GM19043 (cell line): Measurements from ENCODE around the gene CLDN9.

Experiments
- ATAC-seq: cut with Tn5 transposase; IDR thresholded peaks from one replicate; pipeline ENCODE4 v1.9.1; 2021; ENCODE audit warnings: low read depth; ENCODE audit not compliant: unreplicated experiment

The CLDN9 gene

DNA sequence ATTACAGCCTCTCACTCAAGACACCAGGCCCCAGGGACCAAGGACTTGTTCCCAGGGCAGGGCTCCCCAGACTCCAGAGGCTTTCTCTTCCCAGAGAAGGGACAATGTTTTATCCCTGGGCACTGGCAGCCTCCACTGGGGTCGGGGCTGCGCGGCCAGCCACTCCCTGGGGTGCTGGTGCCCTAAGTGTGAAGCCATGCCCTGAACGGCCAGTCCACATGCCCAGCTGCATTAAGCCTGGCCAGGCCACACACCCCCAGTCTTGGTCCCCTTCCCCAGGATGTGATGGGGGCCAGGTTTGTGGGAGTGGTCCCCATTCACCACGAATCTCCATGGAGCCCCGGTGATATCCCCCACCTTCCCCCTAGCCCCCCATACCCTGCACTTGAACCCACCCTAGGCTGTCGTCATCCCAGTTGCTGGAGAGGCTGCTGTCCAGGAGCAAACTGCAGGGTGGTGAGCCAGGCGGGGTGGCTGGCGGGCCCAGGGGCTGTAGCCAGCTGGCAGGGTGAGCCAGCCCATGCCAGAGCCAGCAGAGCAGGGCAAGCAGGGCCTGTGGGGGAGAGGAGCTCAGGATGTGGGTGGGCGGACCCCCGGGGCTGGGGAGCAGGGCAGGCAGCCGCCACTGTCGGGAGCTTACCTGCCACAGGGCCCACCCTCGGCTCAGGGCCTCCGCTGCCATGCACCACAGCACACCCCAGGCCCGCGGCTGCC, 39.0 kb upstream of the CLDN9 start:
- no peak for ATAC-seq

DNA sequence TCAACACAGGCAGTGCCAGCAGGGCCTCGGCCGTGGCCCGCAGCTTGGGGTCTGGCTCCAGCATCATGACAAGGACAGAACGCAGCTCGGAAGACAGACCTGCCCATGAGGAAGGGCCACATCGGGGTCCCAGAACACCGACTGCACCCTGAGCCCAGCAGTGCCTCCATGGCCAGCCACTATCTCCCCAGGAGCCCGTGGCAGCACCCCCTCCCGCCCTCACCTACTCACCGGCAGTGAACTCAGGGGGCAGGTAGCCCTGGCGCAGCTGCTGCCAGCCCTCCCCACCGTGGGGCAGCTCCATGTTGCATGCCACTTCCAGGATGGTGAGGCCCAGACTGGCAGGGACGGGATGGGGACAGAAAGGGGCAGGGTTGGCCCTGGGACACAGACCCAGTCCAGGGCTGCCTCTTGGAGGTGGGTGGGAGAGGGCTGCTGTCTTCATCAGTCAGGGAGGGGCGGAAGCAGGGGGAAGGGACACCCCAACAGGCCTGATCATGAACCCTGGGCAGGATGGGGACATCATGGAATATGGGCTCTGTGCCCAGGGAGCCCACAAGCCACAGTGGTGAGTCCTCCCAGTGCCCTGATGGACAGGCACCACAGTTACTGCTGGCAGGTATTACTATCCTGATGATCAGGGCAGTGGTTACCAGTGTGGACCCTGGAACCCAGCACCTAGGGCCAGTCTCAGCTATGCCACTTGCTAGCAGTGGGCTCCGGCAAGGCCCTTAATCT, 38.2 kb upstream of the CLDN9 start:
- ATAC-seq, result no peak

DNA sequence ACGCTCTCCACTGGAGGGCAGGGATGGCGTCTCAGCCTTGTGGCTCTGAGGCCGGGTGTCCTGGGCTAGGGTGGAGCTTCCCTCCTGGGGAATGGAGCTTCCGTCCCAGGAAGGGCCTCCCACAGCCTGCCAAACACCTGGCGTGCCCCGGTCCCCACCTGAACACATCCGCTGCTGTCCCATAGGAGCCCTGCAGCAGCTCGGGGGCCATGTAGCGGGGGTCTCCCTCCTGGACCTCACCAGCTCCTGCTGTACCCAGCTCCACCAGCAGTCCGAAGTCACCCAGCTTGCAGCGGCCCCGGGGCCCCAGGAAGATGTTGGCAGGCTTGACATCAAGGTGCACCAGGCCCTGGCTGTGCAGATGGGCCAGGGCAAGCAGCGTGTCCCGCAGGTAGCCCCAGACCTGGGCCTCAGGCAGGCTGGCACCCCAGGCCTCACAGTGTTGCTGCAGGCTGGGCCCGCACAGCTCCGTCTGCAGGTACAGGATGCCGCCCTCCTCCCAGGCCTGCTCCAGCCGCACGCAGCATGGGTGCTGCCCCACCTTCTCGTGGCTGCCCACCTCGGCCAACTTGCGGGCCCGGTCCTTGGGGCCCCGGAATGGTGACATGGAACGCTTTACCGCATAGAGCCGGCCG, 37.4 kb upstream of the CLDN9 start:
- no peak for ATAC-seq

DNA sequence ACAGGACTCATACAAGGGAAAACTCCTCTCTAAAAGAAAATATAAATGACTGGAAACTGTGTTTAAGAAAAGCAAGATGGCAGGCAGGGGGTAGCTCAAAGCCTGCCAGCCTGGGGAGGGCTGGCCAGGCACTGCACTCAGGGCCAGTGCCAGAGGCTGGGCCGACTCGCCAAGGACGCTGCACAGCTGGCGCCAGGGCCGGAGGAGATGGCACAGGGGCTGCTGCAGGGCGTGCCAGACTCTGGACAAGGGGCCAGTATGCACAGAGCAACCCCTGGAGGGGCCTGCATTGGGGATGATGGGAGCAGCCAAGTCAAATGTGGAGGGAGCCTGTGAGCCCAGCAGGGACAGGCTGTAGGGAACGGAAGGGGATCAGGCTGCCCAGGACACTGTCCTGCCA, 36.5 kb upstream of the CLDN9 start:
- ATAC-seq, result no peak

DNA sequence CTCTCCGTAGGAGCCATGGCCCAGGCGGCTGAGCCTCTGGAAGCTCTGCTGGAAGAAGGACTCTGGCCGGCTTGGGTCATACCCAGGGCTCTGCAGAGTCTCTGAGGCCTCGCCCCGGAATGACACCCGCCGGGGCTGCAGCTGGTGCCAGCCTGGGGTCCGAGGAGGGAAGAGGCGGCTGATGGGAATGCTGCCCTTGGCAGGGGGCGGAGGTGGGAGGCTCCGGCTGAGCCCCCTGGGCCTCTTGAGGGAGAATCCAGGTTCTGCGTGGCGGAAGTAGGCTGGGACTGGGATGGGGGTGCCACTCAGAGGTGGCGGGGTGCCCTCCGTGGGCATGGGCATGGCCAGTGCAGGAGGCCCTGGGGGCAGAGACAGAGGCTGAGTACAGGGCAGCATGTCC, 36.0 kb upstream of the CLDN9 start:
- ATAC-seq, result no peak

DNA sequence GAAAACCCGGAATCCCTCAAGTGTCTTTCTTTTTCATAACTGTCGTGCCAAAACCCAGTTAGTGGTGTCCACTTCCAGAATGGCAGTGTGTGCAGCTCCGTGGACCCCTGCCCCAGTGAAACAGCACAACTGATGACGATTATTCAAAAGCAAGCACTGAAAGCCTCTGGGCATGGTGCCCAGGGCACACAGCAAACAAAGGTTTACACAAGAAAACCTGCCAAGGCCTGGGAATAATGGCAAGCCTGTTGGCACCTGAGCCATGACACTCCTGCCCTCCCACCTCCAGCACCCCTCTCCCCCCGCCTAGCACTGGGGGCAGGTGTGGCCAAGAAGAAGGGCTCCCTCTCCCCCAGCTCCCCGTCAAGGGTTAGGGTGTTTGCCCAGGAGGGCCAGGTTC, 35.3 kb upstream of the CLDN9 start:
- no peak for ATAC-seq

DNA sequence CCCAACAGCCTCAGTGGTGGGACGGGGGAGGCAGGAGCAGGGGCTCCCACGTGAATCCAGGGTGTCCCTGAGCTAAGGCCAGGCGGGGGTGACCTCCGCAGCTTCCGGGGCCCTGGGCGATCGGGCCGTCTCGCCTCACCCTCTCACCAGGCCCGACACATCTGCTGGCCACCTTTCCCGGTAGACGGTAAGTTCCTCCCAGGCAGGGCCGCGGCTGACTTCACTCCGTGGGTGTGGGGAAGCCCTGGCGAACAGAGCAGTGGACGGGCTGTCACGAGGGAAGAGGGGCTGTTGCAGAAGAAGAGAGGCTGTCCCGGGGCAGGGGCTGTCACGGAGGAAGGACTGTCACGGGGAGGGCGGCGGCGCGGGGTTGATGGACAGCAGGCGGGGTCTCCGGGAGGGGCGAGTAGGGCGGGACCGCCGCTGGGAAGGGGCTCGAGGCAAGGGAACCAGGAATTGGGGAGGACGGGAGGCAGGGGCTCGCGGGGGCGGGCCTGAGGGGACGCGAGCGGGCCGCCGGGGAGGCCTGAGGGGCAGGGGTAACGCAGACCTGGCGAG, 33.0 kb upstream of the CLDN9 start:
- no peak for ATAC-seq

DNA sequence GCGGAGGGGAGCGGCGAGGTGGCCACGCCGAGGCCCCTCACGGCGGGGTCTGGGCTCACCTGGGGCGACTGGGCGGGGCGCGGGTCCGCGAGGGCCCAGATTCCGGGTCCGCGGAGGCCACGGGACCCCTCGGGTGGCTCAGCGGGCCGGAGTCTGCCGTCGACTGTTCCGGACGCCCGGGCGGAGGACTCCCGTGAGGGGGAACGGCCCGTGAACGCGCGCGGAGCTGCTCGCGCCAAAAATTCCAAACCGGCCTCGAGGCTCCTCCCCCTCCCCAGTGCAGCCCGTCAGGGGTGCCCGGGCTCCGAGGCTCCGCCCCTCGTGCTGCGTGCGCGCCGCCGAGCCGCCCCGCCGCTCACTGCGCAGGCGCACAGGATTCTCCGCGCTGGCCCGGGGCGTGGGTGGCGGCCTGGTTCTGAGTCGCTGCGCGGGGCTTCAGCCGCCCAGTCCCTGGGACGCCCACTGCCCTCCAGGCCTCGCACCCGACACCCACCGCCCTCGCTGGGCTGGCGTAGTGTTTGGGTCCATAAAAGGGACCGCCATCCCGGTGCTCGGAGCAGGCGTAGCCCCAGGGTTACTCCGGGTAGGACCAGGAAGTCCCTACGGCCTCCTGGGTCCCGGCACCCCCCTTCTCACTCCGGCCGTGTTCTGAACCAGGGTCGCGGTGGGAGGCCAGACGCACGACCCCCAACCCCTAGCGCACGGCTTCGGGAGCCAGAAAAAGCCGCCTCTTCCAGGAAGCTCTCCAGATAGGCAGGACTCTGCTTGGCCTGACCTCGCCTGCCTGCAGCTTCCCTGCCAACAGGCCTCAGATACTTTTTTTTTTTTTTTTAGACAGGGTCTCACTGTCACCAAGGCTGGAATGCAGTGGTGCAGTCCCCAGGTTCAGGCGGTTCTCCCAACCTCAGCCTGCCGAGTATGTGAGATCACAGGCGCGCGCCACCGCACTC, 32.2 kb upstream of the CLDN9 start, which contains the start of gene PKMYT1:
Gene PKMYT1, minus strand, starts transcription at position 220 of the 950 bp plus-strand sequence. CDS start 789 bp downstream, outside the sequence.
- ATAC-seq, result peak; percentile 76

DNA sequence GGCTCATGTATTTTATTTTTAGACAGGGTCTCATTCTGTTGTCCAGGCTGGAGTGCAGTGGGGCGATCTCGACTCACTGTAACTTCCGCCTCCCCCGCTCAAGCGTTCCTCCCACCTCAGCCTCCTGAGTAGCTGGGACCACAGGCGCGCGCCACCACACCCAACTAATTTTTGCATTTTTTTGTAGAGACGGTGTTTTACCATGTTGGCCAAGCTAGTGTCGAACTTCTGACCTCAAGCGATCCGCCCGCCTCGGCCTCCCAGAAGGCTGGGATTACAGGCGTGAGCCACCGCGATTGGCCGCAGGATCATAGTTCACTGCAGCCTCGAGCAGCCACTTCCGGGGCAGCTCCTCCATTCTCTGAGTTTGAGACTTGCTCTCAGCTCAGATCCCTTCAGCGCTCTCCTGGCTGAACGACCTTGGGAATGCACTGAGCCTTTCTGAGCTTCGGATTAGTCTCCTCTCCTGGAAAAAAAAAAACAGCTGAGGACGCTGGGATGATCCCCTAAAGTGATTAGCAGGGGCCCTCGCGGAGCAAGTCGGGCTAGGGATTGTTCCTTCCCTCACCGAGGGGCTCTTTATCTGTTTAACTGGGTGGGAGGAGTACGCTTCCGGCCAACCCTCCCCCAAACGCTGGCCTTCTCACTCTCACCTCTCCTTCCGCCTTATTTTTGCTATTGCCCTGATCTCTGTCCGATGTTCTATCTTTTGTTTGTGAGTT, 31.4 kb upstream of the CLDN9 start:
- ATAC-seq, result no peak

DNA sequence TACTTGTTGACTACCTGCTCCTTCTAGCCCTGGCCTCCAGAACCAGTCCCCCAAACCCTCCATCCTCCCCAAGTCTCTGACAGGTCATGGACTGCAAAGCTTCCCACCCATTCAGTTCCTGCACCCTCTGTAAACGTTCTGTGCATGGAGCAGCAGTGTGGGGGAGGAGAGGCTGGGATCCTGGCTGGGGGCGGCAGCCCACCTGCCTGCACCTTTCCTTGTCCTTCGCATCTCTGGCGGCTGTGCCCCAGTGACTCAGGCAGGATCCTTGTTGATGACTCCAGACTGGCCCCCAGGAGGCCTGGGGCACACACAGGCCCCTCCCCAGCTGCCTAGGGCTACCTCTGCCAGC, 30.8 kb upstream of the CLDN9 start:
- no peak for ATAC-seq

DNA sequence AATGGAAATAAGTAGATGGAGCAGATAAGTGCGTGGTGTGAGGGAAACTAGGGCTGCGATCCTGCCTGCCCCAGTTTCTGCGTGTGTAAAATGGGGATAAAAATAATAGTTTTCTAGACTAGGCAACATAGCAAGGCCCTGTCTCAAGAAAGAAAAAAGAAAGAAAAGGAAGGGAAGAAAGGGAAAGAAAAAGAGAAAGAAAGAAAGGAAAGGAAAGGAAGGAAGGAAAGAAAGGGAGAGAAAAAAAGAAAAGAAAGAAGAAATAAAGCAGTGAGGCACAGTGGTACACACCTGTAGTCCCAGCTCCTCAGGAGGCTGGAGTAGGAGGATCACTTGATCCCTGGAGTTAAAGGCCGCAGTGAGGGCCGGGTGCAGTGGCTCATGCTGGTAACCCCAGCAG, 30.3 kb upstream of the CLDN9 start:
- ATAC-seq, result no peak

DNA sequence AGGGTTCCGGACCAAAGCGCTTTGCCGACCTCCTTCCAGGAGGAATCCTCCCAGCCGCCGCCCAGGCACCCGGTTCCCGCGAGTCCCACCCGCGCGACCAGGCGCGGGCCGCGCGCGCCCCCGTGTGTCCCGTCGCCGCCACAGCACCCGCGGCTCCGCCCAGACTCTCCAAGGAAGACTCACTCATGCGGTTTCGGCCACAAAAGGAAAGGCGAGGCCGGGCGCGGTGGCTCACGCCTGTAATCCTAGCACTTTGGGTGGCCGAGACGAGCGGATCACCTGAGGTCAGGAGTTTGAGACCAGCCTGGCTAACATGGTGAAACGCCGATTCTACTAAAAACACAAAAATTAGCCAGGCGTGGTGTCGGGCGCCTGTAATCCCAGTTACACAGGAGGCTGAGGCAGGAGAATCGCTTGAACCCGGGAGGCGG, 29.0 kb upstream of the CLDN9 start:
- ATAC-seq, result no peak

DNA sequence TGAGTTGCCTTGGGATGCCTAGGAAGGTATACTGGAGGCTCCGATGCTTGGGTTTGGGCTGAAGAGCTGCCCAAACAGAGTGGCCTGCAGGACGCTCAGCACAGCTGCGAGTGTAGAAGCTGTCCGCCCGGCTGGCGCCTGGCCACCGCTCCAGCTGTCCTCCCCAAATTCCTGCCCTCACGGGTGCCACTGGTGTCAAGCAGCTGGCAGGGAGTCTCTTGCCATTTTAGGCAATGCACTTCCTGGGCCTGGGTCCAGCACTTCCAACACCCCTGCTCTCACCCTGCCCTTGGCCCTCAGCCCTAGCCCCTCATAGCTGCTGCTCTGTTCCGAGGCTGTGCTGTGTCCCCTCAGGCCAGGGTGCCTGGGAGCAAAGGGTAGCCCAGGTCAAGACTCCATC, 27.3 kb upstream of the CLDN9 start:
- ATAC-seq, result no peak

DNA sequence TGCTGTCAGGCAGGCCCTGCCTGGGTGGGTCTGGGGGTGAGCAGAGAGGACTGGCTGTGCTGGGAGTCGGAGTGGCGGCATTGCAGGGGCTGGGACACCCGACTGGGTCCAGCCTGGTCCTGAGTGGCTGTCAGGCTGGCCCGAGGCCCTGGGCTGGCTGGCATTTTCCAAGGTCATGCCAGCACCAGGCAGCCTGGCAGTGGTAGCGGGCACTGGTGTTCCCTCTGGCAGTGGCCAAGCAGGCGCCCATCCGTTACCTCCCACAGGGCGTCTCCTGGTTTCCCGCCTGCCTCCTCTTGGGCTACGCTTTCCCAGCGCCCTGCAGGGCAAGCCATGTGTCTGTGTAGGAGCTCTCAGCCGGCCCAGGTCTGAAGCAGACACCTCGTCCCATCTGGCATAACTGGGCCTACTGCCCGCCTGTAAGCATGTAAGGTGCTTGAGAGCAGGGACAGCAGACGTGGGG, 26.8 kb upstream of the CLDN9 start:
- no peak for ATAC-seq

DNA sequence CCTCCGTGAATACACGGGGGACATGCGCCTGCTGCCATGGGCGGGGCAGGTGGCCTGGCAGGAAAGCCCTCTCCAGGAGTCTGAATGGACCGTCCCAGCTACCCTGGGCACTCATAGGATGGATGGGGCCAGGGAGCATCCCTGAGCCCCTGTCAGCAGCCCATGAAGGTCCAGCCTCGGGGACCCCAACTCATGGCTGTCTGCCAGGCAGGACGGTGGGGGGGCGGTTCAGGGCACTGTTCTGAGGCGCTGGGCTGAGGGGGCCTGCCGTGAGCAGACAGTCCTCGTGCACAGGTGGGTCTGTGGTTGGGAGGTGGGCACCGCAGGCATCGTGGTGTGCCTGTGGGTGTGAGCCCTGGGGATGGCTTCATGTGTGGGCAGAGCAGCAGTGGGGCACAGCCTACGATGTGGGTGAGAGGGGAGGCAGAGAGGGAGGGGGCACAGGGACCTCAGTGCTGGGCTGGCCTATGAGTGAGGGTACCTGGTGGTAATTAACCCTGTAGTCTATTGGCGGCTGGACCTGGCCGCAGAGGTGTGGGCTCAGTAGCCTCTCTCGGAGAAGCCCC, 26.0 kb upstream of the CLDN9 start:
- no peak for ATAC-seq

DNA sequence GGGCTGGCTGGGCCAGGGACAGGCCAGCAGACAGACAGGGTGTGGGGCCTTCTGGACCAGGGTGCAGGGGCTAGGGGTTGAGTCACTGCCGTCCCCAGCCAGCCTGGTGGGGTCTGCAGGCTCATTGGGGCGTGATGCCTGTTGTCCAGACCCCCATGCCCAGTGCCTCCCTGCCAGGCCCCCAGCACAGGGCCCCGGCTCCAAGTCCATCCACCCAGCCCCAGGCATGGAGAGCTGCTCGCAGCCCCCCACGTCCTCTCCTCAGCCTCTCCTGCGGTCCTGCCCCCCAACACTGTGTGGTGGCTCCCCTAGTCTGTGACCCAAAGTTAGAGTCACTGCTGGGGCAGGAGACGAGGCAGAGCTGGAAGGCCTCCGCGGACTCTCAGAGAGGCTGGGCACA, 25.4 kb upstream of the CLDN9 start:
- ATAC-seq, result no peak

DNA sequence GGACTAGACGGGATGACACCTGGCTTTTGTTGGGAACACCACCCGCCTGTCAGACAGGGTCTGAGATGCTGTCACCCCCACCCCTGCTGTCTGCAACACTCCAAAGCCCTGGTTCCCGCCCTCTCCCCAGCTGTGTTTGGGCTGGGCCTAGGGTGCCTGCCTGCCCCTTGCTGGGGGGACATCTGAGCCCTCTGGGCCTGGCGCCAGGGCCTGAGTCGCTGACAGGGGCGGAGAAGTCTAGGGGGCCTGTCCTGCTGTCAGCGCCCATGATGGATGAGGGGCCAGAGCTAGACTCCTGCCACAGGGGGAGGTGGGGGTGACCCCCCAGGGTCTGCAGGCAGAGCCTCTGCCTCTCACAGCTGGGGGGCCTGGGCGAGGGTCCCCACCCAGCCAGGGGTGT, 24.9 kb upstream of the CLDN9 start:
- no peak for ATAC-seq

DNA sequence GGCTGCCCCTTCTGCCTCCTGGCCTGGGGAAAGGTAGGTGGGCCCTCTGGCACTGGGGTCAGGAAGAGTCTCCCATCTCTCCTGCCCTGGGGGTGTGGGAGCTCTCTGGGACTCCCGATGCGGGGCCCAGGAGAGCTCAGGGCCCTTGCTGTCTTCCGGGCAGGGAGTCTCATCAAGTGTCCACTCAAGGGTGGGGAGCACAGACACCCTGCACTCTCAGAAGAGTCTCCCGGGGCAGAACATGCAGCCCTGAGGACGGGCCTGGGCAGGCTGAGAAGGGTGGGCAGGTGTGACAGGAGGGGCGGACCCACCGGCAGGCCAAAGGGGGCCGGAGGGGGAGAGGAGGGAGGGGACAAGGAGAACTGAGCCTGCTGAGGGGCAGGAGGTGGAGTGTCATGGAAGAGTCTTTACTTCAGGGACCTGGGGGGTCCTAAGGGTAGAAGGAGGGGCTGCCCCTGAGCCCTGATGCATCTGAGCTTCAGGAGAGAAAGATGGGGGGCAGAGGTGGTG, 24.1 kb upstream of the CLDN9 start:
- ATAC-seq, result no peak

DNA sequence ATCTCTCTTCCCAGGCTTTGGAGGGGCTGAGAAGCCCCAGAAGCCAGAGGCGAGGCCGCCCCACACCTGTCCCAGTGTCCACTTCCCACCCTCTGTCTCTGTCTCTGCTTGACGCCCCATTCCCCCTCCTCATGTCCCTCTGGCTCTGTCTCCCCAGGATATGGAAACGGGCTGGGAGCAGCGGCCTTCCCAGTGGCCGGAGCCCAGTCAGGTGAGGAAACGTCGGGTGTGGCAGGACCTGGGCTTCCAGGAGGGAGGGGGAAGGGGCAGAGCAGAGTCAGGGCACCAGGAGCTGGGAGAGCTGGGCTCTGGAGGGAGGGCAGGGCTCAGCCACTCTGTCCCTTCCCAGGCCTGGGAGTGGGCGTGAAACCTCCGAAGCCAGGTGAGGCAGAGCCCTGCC, 21.8 kb upstream of the CLDN9 start:
- no peak for ATAC-seq
